HCT116 (cell line): ENCODE data around the gene UMAD1. TPM values are rescaled to one million over a fixed set of nuclear protein-coding genes. Genes with fewer than 3 reads are reported as not detected.

ENCODE experiments used
- ATAC-seq: fragments of 200-7000 bp; cut with Tn5 transposase; 2 replicates; pipeline ENCODE4 v1.9.1; 2020; ENCODE audit warnings: mild to moderate bottlenecking, moderate library complexity
- BruUV-seq: library from RNA; stranded (reverse); fragments of 400-500 nt; replicated peaks from 2 replicates; lab custom pipeline; 2021; lab: Mats Ljungman, UMichigan
- CTCF ChIA-PET: fragments of 300-600 bp; sonication (Branson Sonifier 250); formaldehyde crosslinking; loops from one replicate; lab custom pipeline; 2021; ENCODE audit warnings: antibody characterized with exemption; lab: Charles Lee
- POLR2A ChIA-PET: fragments of 300-600, 350-600 bp; sonication (Branson Sonifier 250); formaldehyde crosslinking; loops from one replicate; lab custom pipeline; 2021; ENCODE audit warnings: antibody characterized with exemption; lab: Charles Lee
- RAD21 ChIA-PET, 2 experiments: fragments of 300-600 bp; sonication (Branson Sonifier 250); formaldehyde crosslinking; loops; one replicate each; lab custom pipeline; 2023; ENCODE audit warnings: low total read pairs in 2 of 2; ENCODE audit not compliant: uncharacterized antibody in 2 of 2, unreplicated experiment in 2 of 2, low non-redundant PET in 1 of 2; lab: Charles Lee
- DNase-seq: peaks from one replicate; pipeline ENCODE4 v3.0.0-alpha.2; 2010; ENCODE audit warnings: low read depth, low spot score
- H2AFZ ChIP-seq: fragments of 200-600 bp; shearing (Covaris generic), sonication (generic); 2 replicates; pipeline ENCODE4 v1.6.1; 2017; ENCODE audit warnings: low read depth, mixed run types, mixed read lengths, antibody characterized with exemption, low read length; ENCODE audit not compliant: poor library complexity, severe bottlenecking
- H3K27ac ChIP-seq: 2 replicates; pipeline ENCODE4 v1.5.1; 2012; ENCODE audit warnings: low read depth, low read length
- H3K27me3 ChIP-seq: fragments of 200-600 bp; sonication (generic); 2 replicates; pipeline ENCODE4 v1.6.1; 2016; ENCODE audit warnings: mixed run types, low read length, mixed read lengths; ENCODE audit not compliant: insufficient read depth
- H3K36me3 ChIP-seq, 2 experiments: fragments of 200-500 bp in 1 of 2; fragments of 200-600 bp in 1 of 2; sonication (Bioruptor generic) in 1 of 2; sonication (generic) in 1 of 2; 2 replicates each; pipeline versions ENCODE4 v1.5.1 to v1.6.1; 2014 to 2016; ENCODE audit warnings: low read length in 2 of 2, inconsistent platforms in 1 of 2, mixed read lengths in 1 of 2, mixed run types in 1 of 2; ENCODE audit not compliant: insufficient read depth in 2 of 2, control insufficient read depth in 1 of 2
- H3K4me1 ChIP-seq, 2 experiments: fragments of 200-600 bp in 1 of 2; sonication (generic) in 1 of 2; 2 replicates each; pipeline versions ENCODE4 v1.5.1 to v1.6.1; 2012 to 2017; ENCODE audit warnings: low read length in 2 of 2, inconsistent platforms in 1 of 2, mild to moderate bottlenecking in 1 of 2, mixed read lengths in 1 of 2, mixed run types in 1 of 2, moderate library complexity in 1 of 2; ENCODE audit not compliant: insufficient read depth in 2 of 2, control insufficient read depth in 1 of 2
- H3K4me2 ChIP-seq: fragments of 200-600 bp; sonication (generic); 2 replicates; pipeline ENCODE4 v1.6.1; 2017; ENCODE audit warnings: mixed run types, low read length, mixed read lengths
- H3K4me3 ChIP-seq, 2 experiments: fragments of 200-600 bp in 1 of 2; sonication (generic) in 1 of 2; replicated peaks in 1 of 2; 2 replicates each; pipeline ENCODE4 v1.5.1; 2011 to 2016; ENCODE audit warnings: low read length in 2 of 2, control low read depth in 1 of 2, low read depth in 1 of 2, mild to moderate bottlenecking in 1 of 2, mixed read lengths in 1 of 2, mixed run types in 1 of 2
- H3K79me2 ChIP-seq: fragments of 200-600 bp; sonication (generic); 2 replicates; pipeline ENCODE4 v1.6.1; 2017; ENCODE audit warnings: mild to moderate bottlenecking, mixed run types, low read length, moderate library complexity, mixed read lengths; ENCODE audit not compliant: insufficient read depth
- H3K9ac ChIP-seq: fragments of 200-600 bp; sonication (generic); 2 replicates; pipeline ENCODE4 v1.6.1; 2016; ENCODE audit warnings: low read length, mixed read lengths
- H3K9me2 ChIP-seq: fragments of 200-600 bp; sonication (generic), shearing (Covaris generic); 2 replicates; pipeline ENCODE4 v1.6.1; 2017; ENCODE audit warnings: mixed run types, mild to moderate bottlenecking, moderate library complexity; ENCODE audit not compliant: insufficient read depth
- H3K9me3 ChIP-seq, 2 experiments: fragments of 200-500 bp in 1 of 2; fragments of 200-600 bp in 1 of 2; sonication (Bioruptor generic) in 1 of 2; sonication (generic) in 1 of 2; 2 replicates each; pipeline ENCODE4 v1.6.1; 2014 to 2017; ENCODE audit warnings: low read length in 2 of 2, mixed read lengths in 2 of 2, inconsistent platforms in 1 of 2, low read depth in 1 of 2, mild to moderate bottlenecking in 1 of 2, mixed run types in 1 of 2, moderate library complexity in 1 of 2; ENCODE audit not compliant: control insufficient read depth in 1 of 2, insufficient read depth in 1 of 2
- H4K20me1 ChIP-seq: fragments of 200-600 bp; sonication (generic), shearing (Covaris generic); 2 replicates; pipeline ENCODE4 v1.6.1; 2017; ENCODE audit warnings: mixed run types, mild to moderate bottlenecking, moderate library complexity; ENCODE audit not compliant: insufficient read depth
- CTCF ChIP-seq, 3 experiments: fragments of 200-600 bp in 1 of 3; sonication (generic) in 1 of 3; IDR thresholded peaks in 2 of 3; conservative IDR thresholded peaks in 1 of 3; 2 replicates each; pipeline ENCODE4 v1.5.1; 2012 to 2017; ENCODE audit warnings: low read depth in 2 of 3, low read length in 2 of 3, antibody characterized with exemption in 1 of 3, borderline replicate concordance in 1 of 3, control low read depth in 1 of 3, mild to moderate bottlenecking in 1 of 3, mixed read lengths in 1 of 3, mixed run types in 1 of 3, moderate library complexity in 1 of 3; ENCODE audit not compliant: insufficient read depth in 1 of 3
- EGR1 ChIP-seq: IDR thresholded peaks from 2 replicates; pipeline ENCODE4 v1.6.1; 2012; ENCODE audit warnings: low read depth
- EZH2phosphoT487 ChIP-seq: fragments of 200-600 bp; IDR thresholded peaks from 2 replicates; pipeline ENCODE4 v1.6.1; 2018; ENCODE audit warnings: antibody characterized with exemption, borderline replicate concordance
- MAX ChIP-seq: IDR thresholded peaks from 2 replicates; pipeline ENCODE4 v1.6.1; 2012
- POLR2A ChIP-seq: IDR thresholded peaks from 2 replicates; pipeline ENCODE4 v1.7.0; 2011; ENCODE audit warnings: borderline replicate concordance; ENCODE audit not compliant: insufficient read depth, insufficient read length; ENCODE audit errors: extremely low read depth
- REST ChIP-seq: IDR thresholded peaks from 2 replicates; pipeline ENCODE4 v1.6.1; 2012; ENCODE audit warnings: low read depth
- SP1 ChIP-seq: IDR thresholded peaks from 2 replicates; pipeline ENCODE4 v1.6.1; 2012; ENCODE audit warnings: low read depth
- SRF ChIP-seq: IDR thresholded peaks from 2 replicates; pipeline ENCODE4 v1.6.1; 2012; ENCODE audit warnings: low read depth
- YY1 ChIP-seq: IDR thresholded peaks from 2 replicates; pipeline ENCODE4 v1.6.1; 2011; ENCODE audit warnings: low read length, low read depth, moderate library complexity, mild to moderate bottlenecking; ENCODE audit not compliant: insufficient replicate concordance; ENCODE audit errors: extremely low read depth
- intact Hi-C: fragments of 100-400 bp; cut with micrococcal nuclease; formaldehyde crosslinking; loops from 2 replicates; pipeline ENCODE4 v1.10.0; 2022
- total RNA-seq: library from RNA; stranded (reverse); gene quantifications from one replicate; pipeline ENCODE4 v1.2.1, GENCODE V29; 2021; ENCODE audit not compliant: unreplicated experiment

The UMAD1 gene
- total RNA-seq, 1 experiment from 2014 or later, result 12.7 TPM

GRCh38 chr7:7850150-7850549, 209.6 kb downstream of the UMAD1 start:
- no peaks in the 10 kb centered on the region for H3K9me2 ChIP-seq
- H3K36me3 ChIP-seq, result no peaks in the 10 kb centered on the region
- no TSS peak for BruUV-seq
- CTCF ChIA-PET, result no interaction called here
- ATAC-seq, result no peak
- H3K4me3 ChIP-seq, result no peak overlapping the region
- POLR2A ChIA-PET, result no interaction called here
- H3K9me3 ChIP-seq, result peaks cover 0 to 3% of the 10 kb centered on the region in 2 experiments; a peak in 1 of 4 replicates
- no peaks in the 10 kb centered on the region for H3K79me2 ChIP-seq
- no peak overlapping the region for H3K27ac ChIP-seq
- no peak overlapping the region for H3K9ac ChIP-seq
- RAD21 ChIA-PET, result no interaction called here
- H3K4me2 ChIP-seq, result no peak overlapping the region
- H2AFZ ChIP-seq, result no peak overlapping the region
- no peaks in the 10 kb centered on the region for H3K27me3 ChIP-seq
- H4K20me1 ChIP-seq, result no peaks in the 10 kb centered on the region
- TF ChIP-seq POLR2A (no peak), YY1 (no peak), SP1 (no peak), REST (no peak), MAX (no peak), EZH2phosphoT487 (no peak), CTCF (IDR thresholded peaks at IDR 0.05 in 2 of 3, conservative IDR thresholded peaks at IDR 0.05 in 1 of 3; ENCODE audit: borderline replicate concordance in 1 of 3, insufficient read depth in 1 of 3, low read depth in 2 of 3, low read length in 2 of 3) (no peak), EGR1 (no peak), SRF (no peak)
- TF ChIP-seq, all 23 proteins: peak for 0
- H3K4me1 ChIP-seq, result no peaks in the 10 kb centered on the region
- intact Hi-C loops, result no loop called here
- no peak for DNase-seq
